HG02623 (cell line): Measurements from ENCODE around the gene C1orf159.
"Not testable (repeated sequence)": the region's sequence is repeated elsewhere in the genome, so short reads cannot be mapped to it uniquely, and the experiment has no call there.

Experiments used
- ATAC-seq: cut with Tn5 transposase; IDR thresholded peaks from one replicate; pipeline ENCODE4 v1.9.1; 2021; ENCODE audit warnings: moderate library complexity; ENCODE audit not compliant: unreplicated experiment

C1orf159 gene

GRCh38 chr1:1067860-1068516 is 47.9 kb downstream of the C1orf159 start:
- ATAC-seq: no peak

DNA sequence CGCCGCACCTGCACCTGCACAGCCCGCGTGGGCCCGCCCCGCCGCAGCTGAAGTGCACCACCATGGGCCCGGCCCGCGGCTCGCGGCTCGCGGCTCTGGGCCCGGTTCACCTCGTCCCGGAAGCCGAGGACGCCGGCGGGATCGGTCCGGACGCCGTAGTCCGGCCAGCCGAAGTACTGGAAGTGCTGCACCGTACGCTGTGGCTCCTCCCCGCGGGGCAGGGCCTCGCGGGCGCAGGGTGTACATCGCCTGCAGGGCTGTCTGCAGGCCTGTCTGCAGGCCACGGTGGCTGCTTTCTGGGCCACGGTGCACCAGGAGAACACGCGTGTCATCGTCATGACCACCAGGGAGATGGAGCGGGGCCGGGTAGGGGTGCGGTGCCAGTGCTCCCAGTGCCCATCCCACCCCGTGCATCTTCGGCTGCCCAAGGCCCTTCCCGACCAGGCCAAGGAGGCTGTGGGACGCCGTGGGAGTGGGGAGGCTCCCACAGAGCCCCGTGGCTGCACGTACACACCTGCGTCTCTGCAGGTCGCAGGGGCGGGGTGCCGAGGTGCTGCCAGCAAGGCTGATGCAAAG is 48.5 kb downstream of the C1orf159 start:
- no peak for ATAC-seq

GRCh38 chr1:1066403-1067283 is 49.2 kb downstream of the C1orf159 start:
- ATAC-seq: no peak

- not testable (repeated sequence) for ATAC-seq
These were observed 50.0 kb downstream of the C1orf159 start for GRCh38 chr1:1065940-1066304.

- no peak for ATAC-seq
These were observed 50.5 kb downstream of the C1orf159 start for GRCh38 chr1:1065265-1065939.

DNA sequence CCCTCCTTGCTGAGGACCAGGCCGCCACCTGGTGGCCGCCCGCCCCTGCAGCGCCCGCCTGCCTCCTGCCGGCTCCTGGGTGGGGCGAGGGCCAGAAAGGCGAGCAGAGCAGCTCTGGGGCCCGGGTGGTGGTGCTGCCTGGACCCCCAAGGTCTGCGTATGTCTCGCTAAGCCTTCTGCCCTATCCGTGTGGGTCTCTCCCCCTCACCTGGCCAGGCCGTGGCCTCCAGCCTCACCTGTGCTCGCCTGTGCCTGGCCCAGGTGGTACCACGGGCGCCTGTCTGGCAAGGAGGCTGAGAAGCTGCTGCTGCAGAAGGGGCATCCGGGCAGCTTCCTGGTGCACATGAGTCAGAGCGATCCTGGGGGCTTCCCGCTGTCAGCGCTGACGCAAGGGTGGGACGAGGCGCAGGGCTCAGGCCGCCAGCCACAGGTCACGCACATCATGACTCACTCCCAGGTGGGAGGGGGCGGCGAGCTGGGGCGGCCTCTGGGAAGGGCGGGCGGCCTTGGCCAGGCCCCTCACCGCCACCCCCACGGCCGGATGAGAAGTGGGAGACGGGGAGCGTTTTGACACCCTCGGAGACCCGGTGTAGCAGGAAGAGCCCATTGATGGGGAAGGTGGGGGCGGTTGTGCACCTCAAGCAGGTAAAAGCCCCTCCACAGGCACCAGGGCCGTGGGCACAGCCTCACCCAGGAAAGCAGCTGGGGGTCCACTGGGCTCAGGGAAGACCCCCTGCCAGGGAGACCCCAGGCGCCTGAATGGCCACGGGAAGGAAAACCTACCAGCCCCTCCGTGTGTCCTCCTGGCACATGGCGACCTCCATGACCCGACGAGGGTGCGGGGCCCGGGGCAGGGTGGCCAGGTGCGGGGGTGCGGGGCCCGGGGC is 51.7 kb downstream of the C1orf159 start:
- ATAC-seq: peak; percentile 37

- ATAC-seq: no peak
These were observed 52.5 kb downstream of the C1orf159 start for GRCh38 chr1:1063261-1063944.

DNA sequence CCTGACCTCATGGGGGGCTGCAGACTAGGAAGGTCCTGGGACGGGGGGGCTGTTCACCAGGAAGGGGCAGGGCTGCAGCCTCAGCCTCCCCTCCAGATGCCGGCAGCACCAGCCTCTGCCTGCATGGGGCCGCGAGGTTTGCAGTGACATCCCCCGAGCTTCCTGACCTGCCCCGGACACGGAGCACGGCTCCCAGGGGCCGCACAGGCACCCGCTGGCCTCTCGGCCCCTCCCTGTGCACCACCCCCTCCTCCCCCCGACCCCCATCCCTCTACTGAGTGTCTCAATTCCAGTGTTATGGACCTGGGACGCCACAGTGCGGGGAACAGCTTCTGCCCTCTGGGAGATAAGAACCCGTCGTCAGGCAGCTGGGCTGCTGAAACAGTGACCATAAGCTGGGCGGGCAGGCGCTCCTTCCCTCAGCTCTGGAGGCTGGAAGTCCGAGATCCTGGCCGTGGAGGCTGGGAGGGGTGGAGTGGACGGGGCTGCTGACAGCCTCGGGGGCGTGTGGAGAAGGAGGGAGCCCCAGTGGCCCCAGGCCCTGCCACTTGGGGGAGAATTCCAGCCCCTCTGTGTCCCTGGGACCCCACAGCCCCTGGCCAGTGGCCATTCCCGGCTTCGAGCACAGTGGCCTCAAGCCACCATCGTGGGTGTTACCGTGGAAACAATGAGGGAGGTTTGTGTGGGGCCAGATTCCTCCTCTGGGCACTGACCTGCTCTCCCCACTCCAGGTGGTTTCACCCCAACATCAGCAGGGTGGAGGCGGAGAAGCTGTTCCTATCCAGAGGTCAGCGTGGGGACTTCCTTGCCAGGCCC is 53.3 kb downstream of the C1orf159 start:
- ATAC-seq: no peak

DNA sequence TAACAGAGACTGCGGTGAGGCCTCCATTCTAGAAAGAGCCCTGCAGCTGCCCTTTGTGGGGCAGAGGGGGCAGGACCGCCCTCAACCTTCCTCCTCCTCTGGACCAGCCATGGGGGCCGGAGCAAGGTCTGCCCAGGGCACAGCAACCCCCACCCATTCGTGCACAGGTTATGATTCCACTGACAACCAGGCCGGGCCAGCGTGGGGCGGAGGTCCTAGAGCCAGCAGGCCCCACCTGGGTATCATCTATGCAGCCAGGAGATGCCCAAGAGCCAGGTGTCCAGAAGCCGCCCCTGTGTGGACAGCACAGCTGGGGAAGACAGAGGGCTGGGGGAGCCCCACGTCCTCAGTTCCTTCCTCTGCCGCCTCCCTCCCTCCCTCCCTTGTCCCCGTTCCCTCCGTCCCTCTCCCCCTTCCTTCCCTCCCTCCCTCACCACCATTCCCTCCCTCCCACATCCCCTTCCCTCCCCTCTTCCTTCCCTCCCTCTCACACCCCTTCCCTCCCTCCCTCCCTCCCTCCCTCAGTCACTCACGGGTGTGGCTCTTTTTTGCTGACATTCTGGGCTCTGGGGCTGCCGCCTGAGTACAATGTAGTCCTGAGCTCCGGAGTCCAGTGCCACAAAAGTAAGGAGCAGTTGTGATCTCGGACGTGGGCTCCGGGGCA is 54.1 kb downstream of the C1orf159 start:
- ATAC-seq: no peak

DNA sequence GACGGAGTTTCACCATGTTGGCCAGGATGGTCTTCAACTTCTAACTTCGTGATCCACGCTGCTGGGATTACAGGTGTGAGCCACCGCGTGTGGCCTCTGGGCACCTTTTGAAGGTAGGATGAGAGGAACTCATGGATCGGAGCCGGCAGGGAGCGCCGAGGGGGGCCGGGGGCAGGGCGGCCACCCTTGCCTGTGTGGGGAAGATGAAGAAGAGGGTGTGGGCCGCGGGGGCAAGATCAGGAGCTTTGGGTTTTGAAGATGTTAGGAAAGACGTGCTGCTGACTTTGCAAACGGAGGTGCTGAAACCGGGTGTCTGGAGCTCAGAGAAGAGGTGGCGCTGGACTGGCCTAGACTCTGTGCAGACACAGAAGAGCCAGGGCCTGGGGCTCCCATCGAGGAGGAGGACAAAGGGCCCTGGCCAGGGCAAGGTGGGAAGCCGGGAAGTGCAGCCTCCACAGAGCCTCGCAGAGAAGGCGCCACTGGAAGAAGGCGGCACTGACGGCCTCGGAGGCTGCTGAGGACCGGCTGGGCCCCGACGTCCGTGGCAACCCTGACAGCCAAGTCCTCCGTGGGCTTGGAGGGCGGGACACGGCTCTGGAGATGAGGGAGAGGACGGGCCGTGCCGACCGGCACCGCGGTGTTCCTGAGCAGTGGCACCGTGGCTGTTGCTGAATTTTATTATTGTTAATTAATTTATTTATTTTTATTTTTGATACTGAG is 55.4 kb downstream of the C1orf159 start:
- ATAC-seq: no peak

DNA sequence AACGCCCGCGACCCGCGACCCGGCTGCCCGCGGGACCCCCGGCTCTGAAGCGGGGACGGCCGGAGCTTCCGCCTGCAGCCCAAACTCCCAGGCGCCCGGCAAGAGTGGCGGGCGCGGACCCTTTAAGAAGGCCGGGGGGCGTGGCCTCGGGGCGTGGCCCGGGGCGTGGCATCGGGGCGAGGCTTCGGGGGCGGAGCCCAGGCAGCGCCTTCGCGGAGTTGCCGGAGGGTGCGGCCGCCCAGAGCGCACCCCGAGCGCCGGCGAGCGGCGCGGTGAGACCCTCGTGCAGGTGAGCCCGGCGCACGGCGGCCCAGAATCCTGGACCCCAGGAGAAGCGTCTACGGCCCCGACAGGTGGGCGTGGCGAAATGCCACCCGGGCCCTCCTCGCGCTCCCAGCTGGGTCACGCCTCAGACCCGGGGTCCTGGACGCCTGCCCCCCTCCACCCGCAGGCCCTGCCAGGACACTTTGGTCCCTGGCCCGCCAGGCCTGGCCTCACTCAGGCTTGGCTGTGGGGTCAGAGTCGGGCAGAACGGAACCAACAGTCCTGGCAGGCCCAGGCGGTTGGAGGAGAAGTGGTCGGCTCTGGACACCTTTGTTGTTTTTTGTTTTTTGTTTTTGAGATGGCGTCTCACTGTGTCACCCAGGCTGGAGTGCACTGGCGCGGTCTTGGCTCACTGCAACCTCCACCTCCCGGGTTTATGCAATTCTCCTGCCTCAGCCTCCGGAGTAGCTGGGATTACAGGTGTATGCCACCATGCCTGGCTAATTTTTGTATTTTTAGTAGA is 56.2 kb downstream of the C1orf159 start:
- ATAC-seq: peak; percentile 58

GRCh38 chr1:1058921-1059493 is 56.9 kb downstream of the C1orf159 start:
- peak; percentile 25 for ATAC-seq

DNA sequence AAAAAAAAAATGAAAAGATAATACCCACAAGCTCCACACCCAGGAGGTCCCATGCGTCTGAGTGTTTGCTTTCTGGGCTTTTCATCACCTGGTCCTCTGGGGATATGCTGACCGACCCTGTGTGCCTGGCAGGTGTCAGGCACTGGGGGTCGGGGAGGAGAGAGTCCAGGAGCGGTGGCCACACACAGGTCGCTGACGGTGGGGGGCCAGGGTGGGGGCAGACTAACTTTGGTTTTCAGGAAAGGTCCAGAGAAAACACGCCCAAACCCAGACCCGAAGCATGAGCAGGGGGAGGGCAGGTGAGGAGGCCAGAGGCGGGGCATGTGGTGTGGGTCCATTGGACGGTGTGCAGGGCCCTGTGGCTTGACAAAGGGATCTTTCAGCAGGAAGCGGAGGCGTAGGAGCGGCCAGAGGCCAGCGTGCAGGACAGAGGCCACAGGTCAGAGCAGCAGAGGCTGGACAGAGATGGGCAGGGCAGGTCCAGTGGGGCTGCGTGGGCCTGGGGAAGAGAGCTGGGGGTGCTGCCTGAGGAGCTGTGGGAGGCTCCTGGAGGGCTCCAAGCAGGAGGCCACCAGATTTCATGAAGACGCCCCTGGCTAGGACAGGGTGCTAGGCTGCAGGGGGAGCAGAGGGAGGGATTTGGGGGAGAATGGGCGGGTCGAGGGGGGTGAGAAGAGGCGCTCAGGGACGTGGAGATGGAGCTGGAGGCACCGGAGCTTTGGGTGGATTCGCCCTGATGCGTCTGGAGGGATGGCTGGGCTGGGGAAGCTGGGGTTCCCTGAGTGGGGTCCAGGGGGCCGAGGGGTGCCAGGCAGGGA is 57.6 kb downstream of the C1orf159 start:
- no peak for ATAC-seq

GRCh38 chr1:1057769-1058087 is 58.2 kb downstream of the C1orf159 start:
- not testable (repeated sequence) for ATAC-seq

GRCh38 chr1:1055841-1056736 is 59.8 kb downstream of the C1orf159 start:
- ATAC-seq: no peak
